Suprapubic skin (tissue), 3 donors: ENCODE measurements around the gene NADK2.

Experiments used
- CTCF ChIP-seq, 2 donors: fragments of 200-600 bp in 1 of 2; fragments of 450-650 bp in 1 of 2; sonication (generic) in 1 of 2; IDR thresholded peaks; one replicate each; pipeline ENCODE4 v1.5.1; 2016 to 2019; ENCODE audit warnings: antibody characterized with exemption in 2 of 2, mild to moderate bottlenecking in 1 of 2, moderate library complexity in 1 of 2
- EP300 ChIP-seq: sonication (generic); formaldehyde crosslinking; IDR thresholded peaks from one replicate; pipeline ENCODE4 v1.6.1; 2017; ENCODE audit warnings: antibody characterized with exemption
- POLR2A ChIP-seq, 2 donors: fragments of 450-650 bp; IDR thresholded peaks; one replicate each; pipeline ENCODE4 v1.6.1; 2017; ENCODE audit warnings: antibody characterized with exemption in 2 of 2, mild to moderate bottlenecking in 2 of 2, moderate library complexity in 2 of 2

GRCh38 chr5:36162810-36163486 is 78.8 kb downstream of the NADK2 start:
- TF ChIP-seq POLR2A (IDR thresholded peaks at IDR 0.05) (no peak), CTCF (IDR thresholded peaks at IDR 0.05) (no peak), EP300 (no peak)
